ENCODE measurements around the gene TTC28.
A peak's percentile ranks its signal among the peaks of the same experiment; 100 is the strongest.
"Not testable (repeated sequence)": the region's sequence is repeated elsewhere in the genome, so short reads cannot be mapped to it uniquely, and the experiment has no call there.

Gene TTC28

DNA sequence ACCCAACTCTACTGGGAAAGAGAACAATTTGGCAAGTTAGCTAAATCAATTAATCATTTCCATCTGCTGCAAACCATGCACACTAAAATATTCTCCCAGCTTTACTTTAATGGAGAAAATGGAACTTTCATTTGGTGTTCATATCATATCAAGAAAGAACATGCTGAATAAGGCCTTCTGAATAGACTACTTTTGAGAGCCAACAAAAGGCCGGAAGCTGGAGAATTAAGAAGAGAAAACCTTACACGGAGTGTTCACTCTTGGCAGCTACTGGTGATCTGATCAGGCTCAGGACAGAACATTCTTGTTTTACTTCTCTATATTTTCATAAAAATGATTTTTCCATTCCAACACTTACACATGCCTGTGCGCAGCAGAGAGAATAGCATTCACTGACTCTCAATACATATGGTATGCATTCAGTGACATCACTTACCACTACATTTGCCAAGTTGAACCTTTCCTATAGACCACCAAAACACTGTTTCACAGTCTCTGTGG is 165.3 kb downstream of the TTC28 start:
- H3K4me3 ChIP-seq (ENCODE audit: low read length), result no peak overlapping the region
- DNase-seq (ENCODE audit: low read depth, low spot score), result no peak

DNA sequence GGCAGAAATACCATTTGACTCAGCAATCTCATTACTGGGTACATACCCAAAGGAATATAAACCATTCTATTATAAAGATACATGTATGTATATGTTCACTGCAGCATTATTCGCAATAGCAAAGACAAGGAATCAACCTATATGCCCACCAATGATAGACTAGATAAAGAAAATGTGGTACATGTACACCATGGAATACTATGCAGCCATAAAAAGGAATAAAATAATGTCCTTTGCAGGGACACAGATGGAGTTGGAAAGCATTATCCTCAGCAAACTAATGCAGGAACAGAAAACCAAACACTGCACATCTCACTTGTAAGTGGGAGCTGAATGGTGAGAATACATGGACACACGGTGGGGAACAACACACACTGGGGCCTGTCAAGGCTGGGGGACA is 167.3 kb downstream of the TTC28 start:
- not testable (repeated sequence) for DNase-seq (ENCODE audit: low read depth, low spot score); H3K4me3 ChIP-seq (ENCODE audit: low read length)

DNA sequence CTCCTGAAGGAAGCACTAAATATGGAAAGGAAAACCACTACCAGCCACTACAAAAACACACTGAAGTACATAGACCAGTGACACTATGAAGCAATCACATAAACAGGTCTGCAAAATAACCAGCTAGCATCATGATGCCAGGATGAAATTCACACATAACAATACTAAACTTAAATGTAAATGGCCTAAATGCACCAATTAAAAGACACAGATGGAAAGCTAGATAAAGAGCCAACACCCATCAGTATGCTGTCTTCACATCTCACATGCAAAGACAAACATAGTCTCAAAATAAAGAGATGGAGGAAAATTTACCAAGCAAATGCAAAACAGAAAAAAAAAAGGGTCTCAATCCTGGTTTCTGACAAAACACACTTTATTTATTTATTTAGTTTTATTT is 171.7 kb downstream of the TTC28 start:
- no peak overlapping the region for H3K4me3 ChIP-seq (ENCODE audit: low read length)
- no peak for DNase-seq (ENCODE audit: low read depth, low spot score)

DNA sequence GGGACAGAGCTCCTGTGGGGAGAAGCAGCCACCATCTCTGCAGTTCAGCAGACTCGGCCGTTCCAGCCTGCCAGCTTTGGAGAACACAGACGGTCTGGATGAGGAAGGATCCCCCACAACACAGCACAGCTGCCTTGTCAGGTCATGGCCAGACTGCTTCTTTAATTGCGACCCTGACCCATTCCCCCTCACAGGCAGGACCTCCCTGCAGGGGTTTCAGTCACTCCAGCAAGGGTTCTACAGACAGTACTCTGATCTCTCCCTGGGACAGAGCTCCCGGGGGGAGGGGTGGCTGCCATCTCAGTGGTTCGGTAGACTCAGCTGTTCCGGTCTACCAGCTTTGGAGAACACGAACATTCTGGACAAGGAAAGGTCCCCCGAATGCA is 173.5 kb downstream of the TTC28 start:
- H3K4me3 ChIP-seq (ENCODE audit: low read length), result no peak overlapping the region
- DNase-seq (ENCODE audit: low read depth, low spot score), result no peak

DNA sequence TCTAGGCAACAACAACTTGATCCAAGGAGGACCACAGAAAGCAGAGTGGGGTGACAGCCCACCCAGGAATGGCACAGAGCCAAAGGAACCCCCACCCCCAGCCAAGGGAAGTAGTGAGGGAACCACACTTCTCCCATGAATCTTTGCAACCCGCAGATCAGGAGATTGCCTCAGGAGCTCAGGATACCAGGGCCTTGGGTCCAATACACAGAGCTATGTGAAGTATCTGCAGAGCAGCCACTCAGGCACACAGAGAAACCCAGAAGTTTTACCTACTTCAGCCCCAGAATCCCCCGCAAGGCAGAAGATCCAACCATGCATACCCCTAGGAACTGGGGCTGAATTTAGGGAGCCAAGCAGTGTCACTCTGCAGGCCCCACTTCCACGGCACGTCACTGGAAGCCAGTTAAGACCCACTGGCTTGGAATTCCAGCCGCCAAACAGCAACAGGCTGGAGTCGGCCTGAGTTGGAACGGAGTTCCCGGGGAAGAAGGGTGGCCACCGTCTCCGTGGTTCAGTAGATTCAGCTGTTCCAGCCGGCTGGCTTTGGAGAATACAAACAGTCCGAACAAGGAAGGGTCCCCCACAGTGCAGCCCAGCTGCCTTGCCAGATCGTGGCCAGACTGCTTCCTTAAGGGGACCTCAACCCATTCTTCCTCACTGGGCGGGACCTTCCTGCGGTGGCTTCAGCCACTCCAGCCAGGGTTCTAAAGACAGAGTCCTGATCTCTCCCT is 174.1 kb downstream of the TTC28 start:
- no peak for DNase-seq (ENCODE audit: low read depth, low spot score)

DNA sequence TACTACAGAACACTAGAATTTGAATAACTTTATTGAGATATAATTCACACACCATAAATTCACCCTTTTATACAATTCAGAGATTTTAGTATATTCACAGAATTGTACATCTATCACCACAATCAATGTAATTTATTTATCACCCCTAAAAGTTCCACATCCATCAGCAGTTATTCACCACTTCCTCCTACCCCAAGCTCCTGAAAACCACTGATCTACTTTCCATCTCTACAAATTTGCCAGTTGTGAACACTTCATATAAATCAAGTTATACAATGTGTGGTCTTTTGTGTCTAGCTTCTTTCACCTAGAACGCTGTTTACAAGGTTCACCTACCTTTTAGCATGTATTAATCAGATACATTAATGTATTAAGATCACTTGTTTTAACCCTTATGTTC is 179.6 kb downstream of the TTC28 start:
- H3K4me3 ChIP-seq (ENCODE audit: low read length), result no peak overlapping the region
- peak; percentile 71 for DNase-seq (ENCODE audit: low read depth, low spot score)

More for the DNA sequence above, 174.1 kb downstream of the TTC28 start:
- H3K4me3 ChIP-seq (ENCODE audit: low read length), result no peak overlapping the region

DNA sequence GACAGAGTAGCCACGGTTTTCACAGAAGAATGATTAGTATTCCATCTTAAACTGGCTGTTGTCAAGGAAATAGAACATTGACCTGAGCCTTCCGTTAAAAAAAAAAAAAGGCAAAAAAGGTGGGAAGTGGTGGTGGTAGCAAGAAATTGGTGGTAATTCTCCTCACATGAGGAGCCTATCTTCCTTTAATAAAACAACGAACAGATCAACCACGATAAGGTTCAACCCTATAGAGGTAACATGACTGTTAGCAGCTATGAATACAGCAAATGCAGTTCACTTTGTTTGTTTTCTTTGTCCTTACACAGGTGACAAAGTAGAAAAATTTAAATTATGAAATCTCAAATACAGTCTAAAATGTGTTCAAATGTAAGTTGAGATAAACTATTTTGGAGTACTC is 181.6 kb downstream of the TTC28 start:
- peak; percentile 65 for DNase-seq (ENCODE audit: low read depth, low spot score)
- no peak overlapping the region for H3K4me3 ChIP-seq (ENCODE audit: low read length)

DNA sequence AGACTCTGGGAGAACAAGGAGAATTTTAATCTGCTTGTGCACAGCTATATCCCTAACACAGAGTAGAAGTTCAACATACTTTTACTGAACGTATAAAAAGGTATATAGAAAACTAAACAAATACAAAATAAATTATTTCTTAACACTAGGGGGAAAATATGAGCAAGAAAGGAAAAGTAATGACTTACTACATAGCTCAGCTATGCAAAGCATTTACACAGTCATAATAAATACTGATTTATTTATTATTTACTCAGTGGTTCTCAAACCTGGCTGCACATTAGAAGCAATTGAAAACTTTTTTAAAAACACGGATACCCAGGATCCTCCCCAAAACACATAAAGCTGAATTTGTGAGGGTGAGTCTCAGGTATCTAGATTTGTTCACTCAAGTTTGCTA is 182.5 kb downstream of the TTC28 start:
- DNase-seq (ENCODE audit: low read depth, low spot score), result no peak
- H3K4me3 ChIP-seq (ENCODE audit: low read length), result no peak overlapping the region

DNA sequence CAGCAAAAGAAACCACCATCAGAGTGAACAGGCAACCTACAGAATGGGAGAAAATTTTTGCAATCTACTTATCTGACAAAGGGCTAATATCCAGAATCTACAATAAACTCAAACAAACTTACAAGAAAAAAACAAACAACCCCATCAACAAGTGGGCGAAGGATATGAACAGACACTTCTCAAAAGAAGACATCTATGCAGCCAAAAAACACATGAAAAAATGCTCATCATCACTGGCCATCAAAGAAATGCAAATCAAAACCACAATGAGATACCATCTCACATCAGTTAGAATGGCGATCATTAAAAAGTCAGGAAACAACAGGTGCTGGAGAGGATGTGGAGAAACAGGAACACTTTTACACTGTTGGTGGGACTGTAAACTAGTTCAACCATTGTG is 188.4 kb downstream of the TTC28 start:
- DNase-seq (ENCODE audit: low read depth, low spot score); H3K4me3 ChIP-seq (ENCODE audit: low read length): not testable (repeated sequence)

DNA sequence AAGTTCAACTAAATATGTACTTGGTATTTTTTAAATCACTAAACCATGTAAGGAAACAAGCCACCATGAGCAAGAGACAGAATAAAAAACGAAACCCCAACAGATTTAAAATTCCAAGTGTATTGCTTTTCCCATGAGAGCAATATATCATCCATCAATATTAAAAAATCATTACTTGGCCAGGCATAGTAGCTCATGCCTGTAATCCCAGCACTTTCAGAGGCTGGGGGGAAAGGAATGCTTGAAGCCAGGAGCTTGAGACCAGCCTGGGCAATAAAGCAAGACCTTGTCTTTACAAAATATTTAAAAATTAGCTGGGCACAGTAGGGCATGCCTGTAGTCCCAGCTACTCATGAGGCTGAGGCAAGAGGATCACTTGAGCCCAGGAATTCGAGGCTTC is 190.8 kb downstream of the TTC28 start:
- no peak overlapping the region for H3K4me3 ChIP-seq (ENCODE audit: low read length)
- no peak for DNase-seq (ENCODE audit: low read depth, low spot score)

DNA sequence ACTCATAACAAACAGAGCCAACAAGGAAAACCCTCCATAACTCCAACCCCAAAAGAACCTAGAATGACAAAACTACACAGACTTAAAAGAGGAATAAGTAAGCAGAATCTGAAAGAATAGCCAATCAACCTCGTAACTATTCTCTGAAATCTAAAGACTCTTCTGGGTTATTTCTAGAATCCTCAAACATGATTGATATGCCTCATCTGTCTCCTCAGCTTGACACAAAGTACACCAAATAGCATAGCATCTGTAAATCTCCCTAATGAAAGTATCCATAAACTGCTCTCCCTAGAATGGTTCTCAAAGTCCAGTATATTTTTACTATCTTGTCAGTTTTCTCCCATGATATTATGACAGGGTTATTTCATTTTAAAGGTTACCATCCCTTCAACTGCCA is 195.0 kb downstream of the TTC28 start:
- no peak overlapping the region for H3K4me3 ChIP-seq (ENCODE audit: low read length)
- DNase-seq (ENCODE audit: low read depth, low spot score), result no peak

DNA sequence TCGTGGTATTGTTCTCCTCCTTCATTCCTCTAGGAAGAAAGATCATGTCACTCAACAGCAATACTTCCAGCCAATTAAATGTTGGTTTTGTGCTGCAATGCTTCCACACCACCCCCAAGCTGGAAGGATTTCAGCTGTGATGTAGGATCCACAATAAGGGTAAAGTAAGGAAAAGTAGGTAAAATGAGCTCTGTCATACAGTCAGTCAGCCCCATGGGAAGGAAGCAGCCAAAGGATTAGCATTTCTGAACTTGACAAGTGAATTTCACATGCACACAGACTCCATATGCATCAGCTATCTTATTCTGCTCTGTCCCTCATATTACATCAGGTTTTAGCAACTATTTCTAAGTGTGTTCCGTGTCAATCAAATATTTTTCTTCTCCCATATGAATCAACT is 197.9 kb downstream of the TTC28 start:
- H3K4me3 ChIP-seq (ENCODE audit: low read length), result no peak overlapping the region
- no peak for DNase-seq (ENCODE audit: low read depth, low spot score)

DNA sequence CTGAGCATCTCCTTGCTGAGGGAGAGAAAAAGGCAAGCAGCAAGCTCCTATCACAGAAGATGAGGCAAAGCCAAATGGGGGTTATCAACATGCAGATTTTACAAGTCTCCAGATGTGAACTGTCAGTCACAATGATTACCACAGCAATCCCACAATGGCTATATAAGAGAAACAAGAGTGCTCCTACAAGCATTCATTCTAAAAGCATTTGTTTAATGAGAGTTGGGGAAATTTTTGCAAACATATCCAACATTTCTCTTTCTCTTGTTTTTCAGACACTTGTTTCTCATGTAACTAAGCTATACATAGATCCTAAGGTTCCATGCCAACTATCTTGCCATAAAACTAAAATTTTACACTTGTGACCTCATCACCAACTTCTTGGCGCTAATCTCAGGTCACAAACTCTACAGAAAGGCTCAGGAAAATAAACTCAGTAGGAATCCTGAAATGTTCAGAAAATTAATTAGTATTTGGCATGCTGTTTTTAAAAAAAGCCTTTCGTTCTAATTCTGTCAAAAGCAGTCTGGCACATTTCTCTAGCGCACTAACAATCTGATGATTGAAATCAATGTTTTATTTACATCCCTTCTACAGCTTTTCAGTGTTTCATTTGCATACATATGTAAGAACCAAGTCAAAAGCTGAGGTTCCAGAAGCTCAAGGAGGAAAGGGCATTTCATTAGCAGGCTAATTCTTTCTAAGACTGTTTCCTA is 199.5 kb downstream of the TTC28 start:
- peak; percentile 20 for DNase-seq (ENCODE audit: low read depth, low spot score)
- H3K4me3 ChIP-seq (ENCODE audit: low read length), result no peak overlapping the region

DNA sequence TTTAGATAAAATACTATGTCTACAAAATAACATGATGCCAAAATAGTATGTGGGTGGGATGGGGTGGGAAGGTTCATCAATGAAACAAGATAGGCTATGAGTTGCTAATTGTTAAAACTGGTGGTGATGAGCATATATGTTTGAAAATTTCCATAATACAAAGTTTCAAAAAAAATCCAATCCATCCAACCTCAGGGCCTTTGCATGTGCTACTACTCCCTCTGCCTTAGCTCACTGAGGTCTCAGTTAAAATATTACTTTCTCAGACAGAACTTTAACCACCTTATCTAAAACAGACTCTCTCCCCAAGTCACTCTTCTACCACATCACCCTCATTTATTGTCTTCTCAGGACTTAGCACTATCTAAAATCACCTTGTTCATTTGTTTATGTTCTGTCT is 201.1 kb downstream of the TTC28 start:
- DNase-seq (ENCODE audit: low read depth, low spot score), result no peak
- no peak overlapping the region for H3K4me3 ChIP-seq (ENCODE audit: low read length)

DNA sequence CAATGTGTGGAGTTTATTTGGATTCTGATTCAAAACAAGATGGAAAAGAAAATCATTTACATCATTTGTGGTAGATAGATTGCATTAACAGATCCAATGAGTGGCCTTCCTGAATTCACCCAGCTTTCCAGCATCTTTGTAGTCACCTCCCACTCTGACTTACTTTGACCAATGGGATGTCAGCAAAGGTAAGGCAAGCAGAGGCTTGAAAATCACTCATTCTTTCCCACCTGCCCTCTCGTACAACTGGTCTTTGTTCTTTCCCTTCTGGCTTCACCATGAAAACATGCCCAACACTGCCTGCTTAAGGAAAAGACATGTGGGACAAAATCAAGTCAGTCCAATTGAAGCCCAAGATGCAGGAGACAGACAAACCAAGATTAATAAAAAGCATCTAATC is 202.1 kb downstream of the TTC28 start:
- no peak for DNase-seq (ENCODE audit: low read depth, low spot score)

DNA sequence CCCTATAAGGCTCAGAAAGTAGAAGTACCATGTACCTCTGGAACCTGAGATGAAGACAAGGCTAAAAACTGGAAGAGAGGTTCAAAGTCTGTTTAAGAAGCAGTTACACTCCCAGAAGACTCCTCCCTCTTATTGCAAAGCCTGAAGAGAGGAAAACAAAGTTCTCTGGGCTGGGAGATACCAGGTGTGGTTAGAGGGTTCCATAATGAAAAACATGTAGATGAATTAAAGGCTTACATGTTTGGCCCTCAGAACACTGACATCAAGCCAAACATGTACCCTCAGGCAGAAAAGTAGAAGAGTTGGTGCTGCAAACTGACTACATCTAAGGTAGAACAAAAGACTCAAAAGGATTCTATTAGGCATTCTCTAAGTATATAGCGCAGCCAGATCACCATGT is 205.3 kb downstream of the TTC28 start:
- no peak overlapping the region for H3K4me3 ChIP-seq (ENCODE audit: low read length)
- DNase-seq (ENCODE audit: low read depth, low spot score), result no peak

More for the DNA sequence above, 202.1 kb downstream of the TTC28 start:
- H3K4me3 ChIP-seq (ENCODE audit: low read length), result no peak overlapping the region

DNA sequence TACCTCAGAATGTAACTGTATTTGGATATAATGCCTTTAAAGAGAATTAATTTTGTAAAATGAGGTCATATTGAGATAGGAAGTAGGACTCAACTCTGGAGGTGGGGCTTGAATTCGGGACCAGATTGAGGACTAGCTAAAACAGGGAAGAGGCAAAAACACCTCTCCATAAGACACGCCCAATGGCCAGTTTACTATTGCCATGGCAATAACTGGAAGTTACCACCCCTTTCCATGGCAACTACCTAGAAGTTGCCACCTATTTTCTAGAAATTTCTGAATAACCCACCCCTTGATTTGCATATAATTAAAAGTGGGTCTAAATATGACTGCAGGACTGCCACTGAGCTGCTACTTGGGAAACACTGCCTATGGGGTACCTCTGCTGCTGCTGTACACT is 206.4 kb downstream of the TTC28 start:
- no peak for DNase-seq (ENCODE audit: low read depth, low spot score)
- H3K4me3 ChIP-seq (ENCODE audit: low read length), result no peak overlapping the region

DNA sequence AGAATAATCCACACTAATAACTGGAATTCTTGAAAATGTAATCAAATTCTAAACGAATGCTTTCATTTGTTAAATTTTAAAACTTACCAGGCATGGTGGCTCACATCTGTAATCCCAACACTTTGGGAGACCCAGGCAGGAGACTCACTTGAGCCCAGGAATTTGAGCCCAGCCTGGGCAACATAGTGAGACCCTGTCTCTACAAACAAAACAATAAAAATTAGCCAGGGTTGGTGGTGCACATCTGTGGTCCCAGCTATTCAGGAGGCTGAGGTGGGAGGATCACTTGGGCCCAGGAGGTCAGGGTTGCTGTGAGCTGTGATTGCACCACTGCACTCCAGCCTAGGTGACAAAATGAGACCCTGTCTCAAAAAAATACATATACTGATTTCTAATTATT is 212.6 kb downstream of the TTC28 start:
- H3K4me3 ChIP-seq (ENCODE audit: low read length); DNase-seq (ENCODE audit: low read depth, low spot score): not testable (repeated sequence)

DNA sequence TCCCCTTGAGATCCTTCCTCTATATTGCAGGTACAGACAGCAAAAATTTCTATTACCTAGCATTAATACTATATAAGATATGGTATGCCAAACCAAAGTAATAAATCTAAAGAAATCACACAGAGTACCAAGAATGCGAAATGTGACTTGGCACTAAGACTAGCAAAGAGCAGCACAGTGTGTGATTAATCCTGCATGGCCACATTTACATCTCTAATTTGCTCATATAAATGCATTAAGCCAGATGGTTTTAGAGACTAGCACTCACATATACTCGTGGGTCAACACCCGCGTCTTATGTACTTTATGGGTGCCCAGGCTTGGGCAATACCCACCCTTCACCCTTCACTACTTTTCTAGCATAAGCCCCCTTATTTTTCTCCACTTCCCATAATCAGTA is 213.2 kb downstream of the TTC28 start:
- H3K4me3 ChIP-seq (ENCODE audit: low read length), result no peak overlapping the region
- DNase-seq (ENCODE audit: low read depth, low spot score), result no peak

DNA sequence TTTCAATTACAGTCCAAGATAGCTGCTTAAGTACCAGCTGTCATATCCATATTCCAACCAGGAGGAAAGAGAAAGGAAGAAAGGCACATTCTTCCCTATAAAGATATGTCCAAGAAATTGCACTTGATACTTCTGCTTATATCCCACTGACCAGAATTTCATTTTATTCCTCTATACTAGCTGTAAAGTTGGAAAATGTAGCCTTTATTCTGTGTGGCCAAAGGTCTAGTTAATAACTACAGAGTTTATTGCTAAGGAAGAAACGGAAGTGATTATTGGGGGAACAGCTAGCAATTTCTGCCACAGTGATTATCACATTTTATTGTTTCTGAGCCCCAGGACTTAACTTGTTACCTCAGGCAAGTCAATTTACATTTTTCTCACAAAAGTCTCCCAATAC is 213.8 kb downstream of the TTC28 start:
- no peak for DNase-seq (ENCODE audit: low read depth, low spot score)
- H3K4me3 ChIP-seq (ENCODE audit: low read length), result no peak overlapping the region

DNA sequence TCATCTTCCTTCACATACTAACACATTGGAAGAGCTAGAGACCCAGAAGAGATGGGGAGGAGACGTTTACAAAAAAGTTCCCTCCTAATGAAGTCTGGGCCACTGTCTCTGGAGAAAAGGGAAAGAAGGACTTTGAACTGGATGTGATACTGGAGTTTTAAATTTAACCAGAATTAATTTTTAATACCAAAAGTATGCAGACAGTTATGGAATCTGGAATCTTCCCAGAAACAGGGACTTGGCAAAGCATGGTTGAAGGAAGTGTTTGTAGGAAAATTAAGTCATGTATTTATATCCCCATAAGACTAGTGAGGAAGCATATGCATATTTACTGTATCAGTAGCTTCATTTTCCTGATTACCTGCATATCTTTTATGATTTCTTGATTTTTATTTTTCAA is 215.5 kb downstream of the TTC28 start:
- DNase-seq (ENCODE audit: low read depth, low spot score), result no peak
- no peak overlapping the region for H3K4me3 ChIP-seq (ENCODE audit: low read length)

Measured in Jurkat, Clone E6-1 (cell line).